Tibial nerve (tissue), 4 donors: ENCODE data around the gene FRYL. TPM values are rescaled to one million over a fixed set of nuclear protein-coding genes. Genes with fewer than 3 reads are reported as not detected.

Source experiments
- DNase-seq, 2 donors: peaks; one replicate each; pipeline ENCODE4 v3.0.0-alpha.2; 2019; ENCODE audit warnings: low spot score in 2 of 2
- H3K27ac ChIP-seq, 4 donors: fragments of 200-600 bp; sonication (generic) in 3 of 4; one replicate each; pipeline ENCODE4 v1.5.1; 2017 to 2019; ENCODE audit warnings: mild to moderate bottlenecking in 1 of 4
- H3K27me3 ChIP-seq, 2 donors: fragments of 200-600 bp; sonication (generic) in 1 of 2; one replicate each; pipeline versions ENCODE4 v1.5.1 to v1.6.0; 2017 to 2019
- H3K36me3 ChIP-seq, 3 donors: fragments of 200-600 bp; sonication (generic); one replicate each; pipeline ENCODE4 v1.5.1; 2018 to 2019
- H3K4me1 ChIP-seq, 4 donors: fragments of 200-600 bp; sonication (generic) in 3 of 4; one replicate each; pipeline ENCODE4 v1.5.1; 2017 to 2019
- H3K4me3 ChIP-seq, 4 donors: fragments of 200-600 bp; sonication (generic) in 3 of 4; one replicate each; pipeline ENCODE4 v1.5.1; 2017 to 2019; ENCODE audit warnings: mild to moderate bottlenecking in 1 of 4, moderate library complexity in 1 of 4
- H3K9me3 ChIP-seq, 4 donors: fragments of 200-600 bp; sonication (generic) in 3 of 4; one replicate each; pipeline ENCODE4 v1.5.1; 2017 to 2019
- EP300 ChIP-seq, 2 donors: sonication (generic); formaldehyde crosslinking; IDR thresholded peaks; one replicate each; pipeline ENCODE4 v1.6.1; 2017; ENCODE audit warnings: antibody characterized with exemption in 2 of 2, mild to moderate bottlenecking in 1 of 2
- POLR2A ChIP-seq, 2 donors: fragments of 450-650 bp; IDR thresholded peaks; one replicate each; pipeline ENCODE4 v1.6.1; 2017; ENCODE audit warnings: antibody characterized with exemption in 2 of 2, mild to moderate bottlenecking in 2 of 2, moderate library complexity in 2 of 2
- WGBS, 2 donors: methylation state at CpG; one replicate each; pipeline ENCODE4 v1.1.5; 2018; 5-methylcytosine and 5-hydroxymethylcytosine counted together
- total RNA-seq, 4 donors: library from RNA; depleted of rRNA; stranded (reverse); fragments of >200 nt; gene quantifications; one replicate each; pipeline ENCODE4 v1.1.0, GENCODE V29; 2016
- TF ChIP-seq, protein P1 (sequence below), 5 experiments: fragments of 200-600 bp in 3 of 5; fragments of 450-650 bp in 2 of 5; sonication (generic) in 3 of 5; IDR thresholded peaks; one replicate each; pipeline ENCODE4 v1.5.1; 2016 to 2019; ENCODE audit warnings: antibody characterized with exemption in 5 of 5, mild to moderate bottlenecking in 3 of 5, moderate library complexity in 2 of 5

The FRYL gene
- total RNA-seq, 4 donors from 2014 or later: 88.3 to 122 (median 99.7) TPM

DNA sequence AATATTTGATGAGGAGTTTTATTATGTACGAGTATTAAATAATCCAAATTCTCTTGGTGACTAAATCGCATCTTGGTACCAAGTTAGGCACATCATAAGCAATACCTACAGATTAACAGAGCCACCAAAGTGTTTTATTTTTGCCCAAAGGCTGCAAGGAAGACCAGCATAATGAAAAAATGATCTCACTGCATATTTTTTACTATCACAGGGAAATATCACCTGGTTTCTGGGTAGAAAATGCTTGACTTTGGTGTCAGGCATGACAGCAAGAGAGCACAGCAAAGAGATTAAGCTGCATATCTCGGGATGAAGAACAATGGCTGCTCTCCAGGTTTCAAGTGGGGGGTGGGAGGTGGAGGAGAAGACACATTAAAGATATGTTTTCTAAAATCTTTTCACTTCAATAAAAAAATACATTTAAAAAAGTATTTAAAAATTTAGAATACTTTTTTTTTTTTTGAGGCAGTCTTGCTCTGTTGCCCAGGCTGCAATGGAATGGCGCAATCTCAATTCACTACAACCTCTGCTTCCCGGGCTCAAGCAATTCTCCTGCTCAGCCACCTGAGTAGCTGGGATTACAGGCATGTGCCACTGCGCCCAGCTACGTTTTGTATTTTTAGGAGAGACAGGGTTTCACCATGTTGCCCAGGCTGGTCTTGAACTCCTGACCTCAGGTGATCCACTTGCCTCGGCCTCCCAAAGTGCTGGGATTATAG lies 86.1 kb downstream of the FRYL start:
- TF ChIP-seq POLR2A (IDR thresholded peaks at IDR 0.05): no peak
- no peak for TF ChIP-seq EP300 (IDR thresholded peaks at IDR 0.05)
- TF ChIP-seq, protein P1, sequence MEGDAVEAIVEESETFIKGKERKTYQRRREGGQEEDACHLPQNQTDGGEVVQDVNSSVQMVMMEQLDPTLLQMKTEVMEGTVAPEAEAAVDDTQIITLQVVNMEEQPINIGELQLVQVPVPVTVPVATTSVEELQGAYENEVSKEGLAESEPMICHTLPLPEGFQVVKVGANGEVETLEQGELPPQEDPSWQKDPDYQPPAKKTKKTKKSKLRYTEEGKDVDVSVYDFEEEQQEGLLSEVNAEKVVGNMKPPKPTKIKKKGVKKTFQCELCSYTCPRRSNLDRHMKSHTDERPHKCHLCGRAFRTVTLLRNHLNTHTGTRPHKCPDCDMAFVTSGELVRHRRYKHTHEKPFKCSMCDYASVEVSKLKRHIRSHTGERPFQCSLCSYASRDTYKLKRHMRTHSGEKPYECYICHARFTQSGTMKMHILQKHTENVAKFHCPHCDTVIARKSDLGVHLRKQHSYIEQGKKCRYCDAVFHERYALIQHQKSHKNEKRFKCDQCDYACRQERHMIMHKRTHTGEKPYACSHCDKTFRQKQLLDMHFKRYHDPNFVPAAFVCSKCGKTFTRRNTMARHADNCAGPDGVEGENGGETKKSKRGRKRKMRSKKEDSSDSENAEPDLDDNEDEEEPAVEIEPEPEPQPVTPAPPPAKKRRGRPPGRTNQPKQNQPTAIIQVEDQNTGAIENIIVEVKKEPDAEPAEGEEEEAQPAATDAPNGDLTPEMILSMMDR (IDR thresholded peaks at IDR 0.05): no peak
- 74 to 78% methylated on average over 8 of the region's 8 CpGs for WGBS, 2 donors
- no peak for DNase-seq
- Histone ChIP-seq H3K4me1 (peaks cover 0 to 69% (median 8%) of the 10 kb centered on the region in 4 donors), H3K4me3 (no peak overlapping the region), H3K27me3 (no peaks in the 10 kb centered on the region), H3K36me3 (no peaks in the 10 kb centered on the region), H3K9me3 (no peaks in the 10 kb centered on the region), H3K27ac (peak overlapping the region in 2 of 4 donors; percentile 21 to 39)

DNA sequence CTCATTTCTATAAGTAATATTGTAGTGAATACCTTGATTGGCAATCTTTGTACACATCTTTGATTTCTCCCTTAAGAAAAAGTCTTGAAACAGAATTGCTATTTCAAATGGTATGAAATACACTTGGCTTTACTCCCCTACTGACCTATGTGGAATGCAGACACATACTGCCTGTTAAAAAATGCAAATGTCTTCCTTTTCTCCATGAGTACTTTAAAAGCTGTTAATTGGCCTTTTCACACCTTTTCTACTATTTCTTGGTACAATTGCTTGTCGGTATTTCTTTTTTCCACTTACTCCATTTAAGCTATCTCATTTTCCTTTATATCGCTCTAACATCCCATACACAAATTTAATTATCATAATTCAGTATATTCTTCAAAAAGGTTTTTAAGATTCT lies 87.2 kb downstream of the FRYL start:
- Histone ChIP-seq H3K36me3 (no peaks in the 10 kb centered on the region), H3K9me3 (no peaks in the 10 kb centered on the region), H3K4me3 (no peak overlapping the region), H3K4me1 (peaks cover 0 to 69% (median 4%) of the 10 kb centered on the region in 4 donors), H3K27ac (peak overlapping the region in 2 of 4 donors; percentile 15 to 24), H3K27me3 (no peaks in the 10 kb centered on the region)
- DNase-seq: no peak
- no peak for TF ChIP-seq EP300 (IDR thresholded peaks at IDR 0.05)
- TF ChIP-seq POLR2A (IDR thresholded peaks at IDR 0.05): no peak
- TF ChIP-seq, protein P1 (IDR thresholded peaks at IDR 0.05): no peak
- WGBS, 2 donors: 49 to 62% methylated on average over 2 of the region's 2 CpGs

DNA sequence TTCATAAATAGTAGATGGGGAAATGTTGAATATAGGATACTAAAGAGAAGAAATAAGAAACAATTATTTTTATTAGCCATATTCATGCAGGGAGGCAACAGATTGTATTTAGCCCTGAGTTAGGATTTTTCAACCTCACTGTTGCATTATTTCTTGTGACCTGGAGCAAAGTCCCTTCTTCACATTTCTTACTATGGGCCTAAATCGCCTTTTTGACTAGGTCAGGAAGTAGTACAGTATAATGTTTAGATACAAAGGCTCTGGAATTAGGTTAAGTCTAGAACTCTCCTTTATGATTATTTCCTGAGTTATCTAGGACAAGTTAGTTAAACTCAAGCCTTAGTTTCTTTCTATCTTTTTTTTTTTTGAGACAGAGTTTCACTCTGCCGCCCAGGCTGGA lies 88.0 kb downstream of the FRYL start:
- Histone ChIP-seq H3K9me3 (no peaks in the 10 kb centered on the region), H3K36me3 (no peaks in the 10 kb centered on the region), H3K27me3 (no peaks in the 10 kb centered on the region), H3K4me3 (no peak overlapping the region), H3K27ac (peak overlapping the region in 2 of 4 donors; percentile 18 to 68), H3K4me1 (peaks cover 0 to 69% (median 2%) of the 10 kb centered on the region in 4 donors)
- WGBS, 2 donors: 68 to 84% methylated on average over 2 of the region's 2 CpGs
- no peak for DNase-seq
- TF ChIP-seq POLR2A (IDR thresholded peaks at IDR 0.05): no peak
- TF ChIP-seq, protein P1 (IDR thresholded peaks at IDR 0.05): no peak
- TF ChIP-seq EP300 (IDR thresholded peaks at IDR 0.05): no peak

DNA sequence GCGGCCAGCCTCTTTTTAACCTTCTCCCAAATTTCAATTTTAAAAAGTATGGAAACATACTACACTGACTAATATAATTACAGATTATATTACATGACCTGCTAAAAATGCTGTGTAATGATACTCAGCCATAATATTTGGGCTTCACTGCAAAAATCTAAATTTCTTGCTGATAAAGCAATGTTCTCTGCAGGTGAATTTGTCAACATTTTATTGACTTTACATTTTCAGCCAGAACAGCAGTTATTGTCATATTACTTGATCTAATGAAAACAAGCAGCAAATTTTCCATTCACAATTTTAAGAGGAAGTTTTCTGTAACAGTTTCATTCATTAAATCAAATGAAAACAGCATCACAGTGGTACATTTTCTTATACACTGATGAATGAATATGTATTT lies 91.1 kb downstream of the FRYL start:
- Histone ChIP-seq H3K27me3 (no peaks in the 10 kb centered on the region), H3K36me3 (no peaks in the 10 kb centered on the region), H3K4me3 (no peak overlapping the region), H3K4me1 (peaks cover 0 to 74% (median 5%) of the 10 kb centered on the region in 4 donors), H3K9me3 (no peaks in the 10 kb centered on the region), H3K27ac (no peak overlapping the region)
- 85 to 100% methylated on average over 1 of the region's 1 CpG for WGBS, 2 donors
- TF ChIP-seq, protein P1 (IDR thresholded peaks at IDR 0.05): no peak
- TF ChIP-seq EP300 (IDR thresholded peaks at IDR 0.05) (no peak), POLR2A (IDR thresholded peaks at IDR 0.05) (no peak)
- no peak for DNase-seq

DNA sequence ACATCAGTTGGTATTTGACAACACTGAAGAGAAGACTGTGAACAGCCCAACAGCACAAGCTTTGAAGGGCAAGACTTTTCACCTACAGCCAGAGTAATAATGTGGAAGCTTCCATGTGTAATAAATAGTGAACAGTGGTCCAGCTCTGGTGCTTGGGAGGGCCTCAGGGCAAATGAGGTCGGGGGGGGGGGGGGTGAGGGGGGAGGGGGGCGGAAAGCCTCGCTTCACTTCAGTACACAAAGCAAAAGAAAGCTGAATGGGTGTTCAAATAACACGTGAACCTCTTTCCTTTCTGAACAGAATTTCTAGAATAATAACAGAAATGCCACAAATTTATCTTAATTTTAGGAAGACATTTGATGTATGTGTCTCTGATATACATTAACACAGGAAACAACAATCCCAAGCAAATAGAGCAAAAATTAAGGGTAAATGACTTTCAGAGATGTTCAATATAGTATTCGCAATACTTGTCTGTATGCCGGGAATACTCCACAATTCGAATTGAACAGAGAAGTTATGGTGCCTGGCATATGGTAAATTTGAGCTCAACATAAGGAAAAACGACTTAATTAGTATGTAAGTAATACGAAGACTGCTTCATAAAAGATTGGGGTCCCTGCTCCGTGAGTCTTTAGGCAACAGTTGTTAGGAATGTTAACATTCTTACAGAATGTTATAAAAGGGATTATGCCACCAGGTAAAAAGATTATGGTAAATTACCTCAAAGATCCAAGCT lies 92.6 kb downstream of the FRYL start:
- no peak for DNase-seq
- Histone ChIP-seq H3K9me3 (no peaks in the 10 kb centered on the region), H3K4me3 (no peak overlapping the region), H3K36me3 (no peaks in the 10 kb centered on the region), H3K27me3 (no peaks in the 10 kb centered on the region), H3K27ac (peak overlapping the region in 1 of 4 donors; percentile 6), H3K4me1 (peaks cover 0 to 72% (median 4%) of the 10 kb centered on the region in 4 donors)
- 62 to 70% methylated on average over 10 of the region's 10 CpGs for WGBS, 2 donors
- TF ChIP-seq, protein P1 (IDR thresholded peaks at IDR 0.05): no peak
- TF ChIP-seq POLR2A (IDR thresholded peaks at IDR 0.05) (no peak), EP300 (IDR thresholded peaks at IDR 0.05) (no peak)
